Adipocyte (in vitro differentiated cells): ENCODE data around the gene ESYT1.

Experiments used
- DNase-seq: peaks from one replicate; pipeline ENCODE4 v3.0.0-alpha.2; 2015; ENCODE audit warnings: low read depth
- H3K27me3 ChIP-seq: replicated peaks from 2 replicates; pipeline ENCODE4 v1.7.0; 2013; ENCODE audit warnings: mild to moderate bottlenecking, low read length, moderate library complexity; ENCODE audit not compliant: control insufficient read depth, insufficient read depth
- H3K36me3 ChIP-seq: 2 replicates; pipeline ENCODE4 v1.7.0; 2013; ENCODE audit warnings: low read length, mild to moderate bottlenecking, moderate library complexity; ENCODE audit not compliant: control insufficient read depth, insufficient read depth, severe bottlenecking
- H3K4me1 ChIP-seq: 2 replicates; pipeline ENCODE4 v1.7.0; 2013; ENCODE audit warnings: mild to moderate bottlenecking, low read length, moderate library complexity; ENCODE audit not compliant: control insufficient read depth, insufficient read depth
- H3K4me3 ChIP-seq: 2 replicates; pipeline ENCODE4 v1.7.0; 2013; ENCODE audit warnings: mild to moderate bottlenecking, low read length, moderate library complexity
- H3K9ac ChIP-seq: 2 replicates; pipeline ENCODE4 v1.7.0; 2013; ENCODE audit warnings: mild to moderate bottlenecking, low read length, moderate library complexity
- H3K9me3 ChIP-seq: 2 replicates; pipeline ENCODE4 v1.7.0; 2013; ENCODE audit warnings: mild to moderate bottlenecking, low read length, moderate library complexity; ENCODE audit not compliant: control insufficient read depth

ESYT1 gene

DNA sequence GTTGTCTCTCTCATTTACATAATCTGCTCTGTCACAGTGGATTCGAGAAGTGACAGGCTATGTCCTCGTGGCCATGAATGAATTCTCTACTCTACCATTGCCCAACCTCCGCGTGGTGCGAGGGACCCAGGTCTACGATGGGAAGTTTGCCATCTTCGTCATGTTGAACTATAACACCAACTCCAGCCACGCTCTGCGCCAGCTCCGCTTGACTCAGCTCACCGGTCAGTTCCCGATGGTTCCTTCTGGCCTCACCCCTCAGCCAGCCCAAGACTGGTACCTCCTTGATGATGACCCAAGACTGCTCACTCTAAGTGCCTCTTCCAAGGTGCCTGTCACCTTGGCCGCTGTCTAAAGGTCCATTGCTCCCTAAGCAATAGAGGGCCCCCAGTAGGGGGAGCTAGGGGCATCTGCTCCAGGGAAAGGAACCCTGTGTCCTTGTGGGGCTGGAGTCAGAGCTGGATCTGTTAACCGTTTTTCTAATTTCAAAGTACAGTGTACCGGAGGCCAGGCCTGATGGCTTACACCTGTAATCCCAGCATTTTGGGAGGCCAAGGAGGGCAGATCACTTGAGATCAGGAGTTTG, 43.0 kb upstream of the ESYT1 start:
- Histone ChIP-seq H3K36me3 (no peaks in the 10 kb centered on the region), H3K9ac (no peak overlapping the region), H3K27me3 (peaks cover 25% of the 10 kb centered on the region), H3K4me3 (no peak overlapping the region), H3K4me1 (peaks cover 4% of the 10 kb centered on the region), H3K9me3 (no peaks in the 10 kb centered on the region)
- DNase-seq: no peak

DNA sequence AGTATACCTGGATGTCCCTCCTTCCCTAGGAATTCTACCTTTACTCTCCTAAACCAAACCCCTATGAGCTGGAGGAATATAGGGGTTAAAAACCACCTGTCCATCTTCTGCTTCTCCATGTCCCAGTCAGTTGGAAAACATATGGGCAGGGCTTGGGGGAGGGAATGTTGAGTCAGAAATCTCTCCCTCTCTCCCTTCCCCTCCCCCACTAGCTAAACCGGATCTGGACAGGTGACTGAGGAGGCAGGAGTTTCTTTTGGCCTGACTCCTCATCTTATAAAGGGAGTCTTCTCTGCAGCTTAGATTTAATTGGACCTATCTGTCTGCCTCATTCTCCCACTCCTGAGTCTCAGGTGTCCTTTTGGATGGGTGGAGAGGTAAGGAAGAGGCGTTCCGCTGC, 42.0 kb upstream of the ESYT1 start:
- Histone ChIP-seq H3K4me1 (no peaks in the 10 kb centered on the region), H3K27me3 (peaks cover 20% of the 10 kb centered on the region), H3K36me3 (no peaks in the 10 kb centered on the region), H3K4me3 (no peak overlapping the region), H3K9ac (no peak overlapping the region), H3K9me3 (no peaks in the 10 kb centered on the region)
- no peak for DNase-seq

DNA sequence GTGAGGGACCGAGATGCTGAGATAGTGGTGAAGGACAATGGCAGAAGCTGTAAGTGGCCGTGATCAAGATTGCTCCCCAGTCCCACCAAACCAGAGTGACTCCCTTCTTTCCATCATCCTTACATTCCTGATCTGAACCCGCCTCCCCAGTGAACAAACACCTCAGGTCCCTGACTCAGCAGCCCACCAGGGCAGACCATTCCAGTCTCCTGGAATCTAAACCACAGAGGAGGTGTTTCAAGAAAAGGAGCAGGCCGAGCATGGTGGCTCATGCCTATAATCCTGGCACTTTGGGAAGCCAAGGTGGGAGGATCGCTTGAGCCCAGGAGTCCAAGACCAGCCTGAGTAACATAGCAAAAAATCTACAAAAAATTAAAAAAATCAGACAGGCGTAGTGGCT, 41.5 kb upstream of the ESYT1 start:
- H3K9ac ChIP-seq: no peak overlapping the region
- H3K4me1 ChIP-seq: no peaks in the 10 kb centered on the region
- peaks cover 18% of the 10 kb centered on the region for H3K27me3 ChIP-seq
- no peaks in the 10 kb centered on the region for H3K36me3 ChIP-seq
- no peak overlapping the region for H3K4me3 ChIP-seq
- no peak for DNase-seq
- H3K9me3 ChIP-seq: no peaks in the 10 kb centered on the region

DNA sequence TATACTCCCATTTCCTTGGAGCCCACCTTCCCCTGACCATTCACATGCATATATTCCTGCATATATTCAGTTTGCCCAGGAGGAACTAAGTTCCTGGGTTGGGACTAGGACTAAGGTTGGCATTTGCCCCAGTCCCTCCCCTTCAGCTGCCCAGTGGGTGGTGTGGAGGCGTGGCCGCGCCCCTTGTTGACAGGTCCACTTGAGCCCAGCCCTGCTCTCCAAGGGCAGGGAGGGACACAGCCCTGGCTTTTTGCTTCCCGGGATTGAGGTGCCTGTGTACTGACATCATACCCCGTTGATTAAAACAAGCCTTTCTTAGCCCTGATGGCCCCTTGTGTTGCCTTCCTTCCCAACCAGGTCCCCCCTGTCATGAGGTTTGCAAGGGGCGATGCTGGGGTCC, 40.8 kb upstream of the ESYT1 start:
- no peaks in the 10 kb centered on the region for H3K9me3 ChIP-seq
- no peaks in the 10 kb centered on the region for H3K4me1 ChIP-seq
- H3K9ac ChIP-seq: no peak overlapping the region
- H3K36me3 ChIP-seq: no peaks in the 10 kb centered on the region
- no peak for DNase-seq
- H3K27me3 ChIP-seq: peaks cover 13% of the 10 kb centered on the region
- H3K4me3 ChIP-seq: no peak overlapping the region

DNA sequence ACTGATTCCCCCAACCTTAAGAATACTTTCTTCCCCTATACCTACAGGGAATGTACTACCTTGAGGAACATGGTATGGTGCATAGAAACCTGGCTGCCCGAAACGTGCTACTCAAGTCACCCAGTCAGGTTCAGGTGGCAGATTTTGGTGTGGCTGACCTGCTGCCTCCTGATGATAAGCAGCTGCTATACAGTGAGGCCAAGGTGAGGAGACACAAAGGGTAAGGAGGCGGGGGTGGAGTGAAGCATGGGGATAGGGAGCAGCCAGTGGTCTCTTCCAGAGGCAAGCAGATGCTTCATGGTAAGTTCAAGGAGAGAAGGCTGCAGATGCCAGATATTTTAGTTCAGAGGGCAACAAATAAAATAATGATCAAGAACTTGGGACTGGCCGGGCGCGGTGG, 30.3 kb upstream of the ESYT1 start:
- no peak overlapping the region for H3K9ac ChIP-seq
- H3K9me3 ChIP-seq: peaks cover 6% of the 10 kb centered on the region
- no peaks in the 10 kb centered on the region for H3K4me1 ChIP-seq
- no peaks in the 10 kb centered on the region for H3K36me3 ChIP-seq
- H3K27me3 ChIP-seq: peaks cover 44% of the 10 kb centered on the region
- DNase-seq: no peak
- H3K4me3 ChIP-seq: no peak overlapping the region

DNA sequence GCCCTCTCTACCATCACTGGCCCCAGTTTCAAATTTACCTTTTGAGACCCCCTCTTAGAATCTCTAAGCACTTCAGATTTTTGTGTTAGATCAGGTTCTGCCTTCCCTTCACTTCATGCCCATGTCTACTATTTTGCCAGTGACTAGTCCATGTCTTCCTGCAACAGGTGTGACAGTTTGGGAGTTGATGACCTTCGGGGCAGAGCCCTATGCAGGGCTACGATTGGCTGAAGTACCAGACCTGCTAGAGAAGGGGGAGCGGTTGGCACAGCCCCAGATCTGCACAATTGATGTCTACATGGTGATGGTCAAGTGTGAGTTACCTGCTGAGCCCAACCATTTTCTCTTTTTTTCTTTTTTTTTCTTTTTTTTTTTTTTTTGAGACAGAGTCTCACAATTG, 29.5 kb upstream of the ESYT1 start:
- H3K9me3 ChIP-seq: no peaks in the 10 kb centered on the region
- peaks cover 35% of the 10 kb centered on the region for H3K27me3 ChIP-seq
- no peak overlapping the region for H3K9ac ChIP-seq
- no peaks in the 10 kb centered on the region for H3K36me3 ChIP-seq
- H3K4me3 ChIP-seq: no peak overlapping the region
- DNase-seq: no peak
- peaks cover 5% of the 10 kb centered on the region for H3K4me1 ChIP-seq

DNA sequence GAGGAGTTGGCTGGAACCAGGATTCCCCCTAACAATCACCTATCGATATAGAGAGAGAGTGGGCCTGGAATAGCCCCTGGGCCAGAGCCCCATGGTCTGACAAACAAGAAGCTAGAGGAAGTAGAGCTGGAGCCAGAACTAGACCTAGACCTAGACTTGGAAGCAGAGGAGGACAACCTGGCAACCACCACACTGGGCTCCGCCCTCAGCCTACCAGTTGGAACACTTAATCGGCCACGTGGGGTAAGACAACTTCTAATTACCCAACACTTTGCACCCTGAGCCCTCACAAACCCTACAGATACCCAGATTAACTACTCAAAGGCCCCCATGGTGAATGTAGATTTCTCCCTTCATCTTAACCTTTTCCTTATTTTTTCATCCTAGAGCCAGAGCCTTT, 28.3 kb upstream of the ESYT1 start:
- no peak for DNase-seq

DNA sequence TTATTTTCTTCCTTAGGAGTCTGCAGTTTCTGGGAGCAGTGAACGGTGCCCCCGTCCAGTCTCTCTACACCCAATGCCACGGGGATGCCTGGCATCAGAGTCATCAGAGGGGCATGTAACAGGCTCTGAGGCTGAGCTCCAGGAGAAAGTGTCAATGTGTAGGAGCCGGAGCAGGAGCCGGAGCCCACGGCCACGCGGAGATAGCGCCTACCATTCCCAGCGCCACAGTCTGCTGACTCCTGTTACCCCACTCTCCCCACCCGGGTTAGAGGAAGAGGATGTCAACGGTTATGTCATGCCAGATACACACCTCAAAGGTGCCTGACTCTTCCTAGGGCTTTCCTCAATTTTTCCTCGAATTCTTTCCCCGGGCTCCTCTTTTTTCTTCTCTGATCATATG, 27.0 kb upstream of the ESYT1 start:
- peaks cover 17% of the 10 kb centered on the region for H3K4me1 ChIP-seq
- DNase-seq: no peak
- peaks cover 18% of the 10 kb centered on the region for H3K27me3 ChIP-seq
- no peaks in the 10 kb centered on the region for H3K9me3 ChIP-seq
- no peak overlapping the region for H3K9ac ChIP-seq
- no peaks in the 10 kb centered on the region for H3K36me3 ChIP-seq
- no peak overlapping the region for H3K4me3 ChIP-seq

More for the DNA sequence above, 28.3 kb upstream of the ESYT1 start:
- peaks cover 29% of the 10 kb centered on the region for H3K27me3 ChIP-seq
- H3K36me3 ChIP-seq: no peaks in the 10 kb centered on the region
- H3K9me3 ChIP-seq: no peaks in the 10 kb centered on the region
- peaks cover 7% of the 10 kb centered on the region for H3K4me1 ChIP-seq
- no peak overlapping the region for H3K4me3 ChIP-seq
- no peak overlapping the region for H3K9ac ChIP-seq

DNA sequence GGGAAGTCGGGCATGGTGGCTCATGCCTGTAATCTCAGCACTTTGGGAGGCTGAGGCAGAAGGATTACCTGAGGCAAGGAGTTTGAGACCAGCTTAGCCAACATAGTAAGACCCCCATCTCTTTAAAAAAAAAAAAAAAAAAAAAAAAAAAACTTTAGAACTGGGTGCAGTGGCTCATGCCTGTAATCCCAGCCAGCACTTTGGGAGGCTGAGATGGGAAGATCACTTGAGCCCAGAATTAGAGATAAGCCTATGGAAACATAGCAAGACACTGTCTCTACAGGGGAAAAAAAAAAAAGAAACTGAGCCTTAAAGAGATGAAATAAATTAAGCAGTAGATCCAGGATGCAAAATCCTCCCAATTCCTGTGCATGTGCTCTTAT, 25.4 kb upstream of the ESYT1 start:
- Histone ChIP-seq H3K9me3 (no peaks in the 10 kb centered on the region), H3K36me3 (peaks cover 11% of the 10 kb centered on the region), H3K27me3 (peaks cover 2% of the 10 kb centered on the region), H3K4me3 (no peak overlapping the region), H3K4me1 (peaks cover 24% of the 10 kb centered on the region), H3K9ac (no peak overlapping the region)
- DNase-seq: no peak

DNA sequence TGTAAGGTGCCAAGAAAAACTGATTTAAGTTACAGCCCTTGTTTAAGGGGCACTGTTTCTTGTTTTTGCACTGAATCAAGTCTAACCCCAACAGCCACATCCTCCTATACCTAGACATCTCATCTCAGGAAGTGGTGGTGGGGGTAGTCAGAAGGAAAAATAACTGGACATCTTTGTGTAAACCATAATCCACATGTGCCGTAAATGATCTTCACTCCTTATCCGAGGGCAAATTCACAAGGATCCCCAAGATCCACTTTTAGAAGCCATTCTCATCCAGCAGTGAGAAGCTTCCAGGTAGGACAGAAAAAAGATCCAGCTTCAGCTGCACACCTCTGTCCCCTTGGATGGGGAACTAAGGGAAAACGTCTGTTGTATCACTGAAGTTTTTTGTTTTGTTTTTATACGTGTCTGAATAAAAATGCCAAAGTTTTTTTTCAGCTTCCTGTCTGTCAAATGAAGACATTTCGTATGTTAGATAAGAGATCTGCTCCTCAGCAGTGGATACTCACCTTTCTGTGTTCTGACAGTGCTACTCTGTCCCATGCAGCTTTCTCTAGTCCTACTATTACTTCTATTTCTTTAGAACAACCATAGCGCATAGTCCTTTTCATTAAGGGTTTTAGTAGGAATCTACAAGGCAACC, 24.9 kb upstream of the ESYT1 start:
- Histone ChIP-seq H3K9ac (peak overlapping the region; percentile 96), H3K9me3 (no peaks in the 10 kb centered on the region), H3K4me1 (peaks cover 24% of the 10 kb centered on the region), H3K4me3 (peak overlapping the region; percentile 97), H3K36me3 (peaks cover 16% of the 10 kb centered on the region), H3K27me3 (no peaks in the 10 kb centered on the region)
- DNase-seq: no peak

DNA sequence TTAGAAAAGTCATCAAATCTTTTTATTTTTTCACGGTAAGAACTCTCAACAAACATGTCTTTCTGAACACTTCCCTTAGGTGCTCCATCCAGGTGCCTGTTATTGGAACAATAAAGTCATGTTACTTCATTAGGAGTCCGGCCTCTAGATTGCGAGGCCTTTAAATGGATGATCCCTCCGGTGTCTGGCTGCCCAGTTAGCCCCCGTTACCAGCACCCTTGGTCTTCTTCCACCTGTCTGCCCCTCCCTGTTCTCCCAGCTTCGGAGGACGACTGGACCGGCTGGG, 24.3 kb upstream of the ESYT1 start:
- H3K27me3 ChIP-seq: no peaks in the 10 kb centered on the region
- peak overlapping the region; percentile 97 for H3K4me3 ChIP-seq
- H3K36me3 ChIP-seq: peaks cover 21% of the 10 kb centered on the region
- peaks cover 24% of the 10 kb centered on the region for H3K4me1 ChIP-seq
- H3K9ac ChIP-seq: peak overlapping the region; percentile 96
- DNase-seq: no peak
- no peaks in the 10 kb centered on the region for H3K9me3 ChIP-seq
